GM18511 (cell line): Measurements from ENCODE around the gene RRAD.
A peak's percentile ranks its signal among the peaks of the same experiment; 100 is the strongest.
"Not testable (repeated sequence)": the region's sequence is repeated elsewhere in the genome, so short reads cannot be mapped to it uniquely, and the experiment has no call there.

Source experiments
- ATAC-seq: cut with Tn5 transposase; IDR thresholded peaks from one replicate; pipeline ENCODE4 v1.9.1; 2021; ENCODE audit warnings: mild to moderate bottlenecking, moderate library complexity; ENCODE audit not compliant: unreplicated experiment

Gene RRAD

GRCh38 chr16:66952430-66953110 is 27.2 kb upstream of the RRAD start:
- no peak for ATAC-seq

DNA sequence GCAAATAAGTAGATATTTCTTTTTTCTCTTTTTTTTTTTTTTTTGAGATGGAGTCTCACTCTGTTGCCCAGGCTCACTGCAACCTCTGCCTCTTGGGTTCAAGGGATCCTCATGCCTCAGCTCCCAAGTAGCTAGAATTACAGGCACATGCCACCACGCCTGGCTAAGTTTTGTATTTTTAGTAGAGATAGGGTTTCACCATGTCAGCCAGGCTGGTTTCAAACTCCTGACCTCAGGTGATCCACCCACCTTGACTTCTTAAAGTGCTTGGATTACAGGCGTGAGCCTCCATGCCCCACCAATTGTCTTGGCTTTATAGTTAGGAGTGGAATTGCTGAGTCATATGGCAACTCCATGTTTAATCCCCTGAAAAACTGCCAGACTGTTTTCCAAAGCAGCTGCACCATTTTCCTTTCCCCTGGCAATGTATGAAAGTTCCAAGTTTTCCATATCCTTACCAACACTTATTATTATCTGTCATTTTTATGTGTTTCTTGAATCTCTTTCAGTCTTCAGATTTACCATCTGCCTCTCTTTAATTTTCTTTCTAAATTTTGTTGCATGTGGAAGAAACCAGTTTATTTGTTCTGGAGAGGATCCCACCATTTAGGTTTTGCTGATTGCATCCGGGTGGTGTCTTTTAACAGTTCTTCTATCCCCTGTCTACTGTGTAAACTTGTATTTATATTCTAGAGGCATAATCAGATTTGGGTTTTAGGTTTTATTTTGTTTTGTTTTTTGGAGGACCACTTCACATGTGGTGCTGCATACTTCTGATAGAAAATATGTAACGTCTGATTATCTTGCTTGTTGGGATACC is 25.8 kb upstream of the RRAD start:
- ATAC-seq = no peak

DNA sequence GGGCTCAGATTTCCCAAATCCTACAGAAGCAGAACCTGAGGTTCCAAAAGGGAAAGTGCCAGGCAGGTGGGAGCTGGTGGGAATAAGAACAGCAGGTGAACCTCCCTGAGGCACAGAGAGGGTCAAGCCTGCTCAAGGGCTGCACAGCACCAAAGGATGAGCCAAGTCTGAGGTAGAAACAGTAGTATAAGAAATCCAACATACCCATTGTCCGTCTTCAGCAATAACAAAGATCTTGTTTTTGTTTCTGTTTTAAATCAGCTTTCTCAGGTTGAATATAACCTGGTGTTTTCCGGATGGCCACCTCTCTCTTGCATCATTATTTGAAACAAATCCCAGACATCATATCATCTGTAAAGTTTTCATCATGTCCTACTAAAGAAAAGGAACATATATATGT is 25.1 kb upstream of the RRAD start:
- no peak for ATAC-seq

- no peak for ATAC-seq
Observed at GRCh38 chr16:66949472-66949871, 24.1 kb upstream of the RRAD start.

GRCh38 chr16:66948837-66949225 is 23.5 kb upstream of the RRAD start:
- ATAC-seq = no peak

- peak; percentile 22 for ATAC-seq
Observed at GRCh38 chr16:66948134-66948836, 22.9 kb upstream of the RRAD start.

GRCh38 chr16:66947302-66948065 is 22.1 kb upstream of the RRAD start:
- peak; percentile 72 for ATAC-seq

- ATAC-seq = no peak
Observed at GRCh38 chr16:66946974-66947301, 21.6 kb upstream of the RRAD start.

GRCh38 chr16:66946541-66946940 is 21.2 kb upstream of the RRAD start:
- ATAC-seq = no peak

DNA sequence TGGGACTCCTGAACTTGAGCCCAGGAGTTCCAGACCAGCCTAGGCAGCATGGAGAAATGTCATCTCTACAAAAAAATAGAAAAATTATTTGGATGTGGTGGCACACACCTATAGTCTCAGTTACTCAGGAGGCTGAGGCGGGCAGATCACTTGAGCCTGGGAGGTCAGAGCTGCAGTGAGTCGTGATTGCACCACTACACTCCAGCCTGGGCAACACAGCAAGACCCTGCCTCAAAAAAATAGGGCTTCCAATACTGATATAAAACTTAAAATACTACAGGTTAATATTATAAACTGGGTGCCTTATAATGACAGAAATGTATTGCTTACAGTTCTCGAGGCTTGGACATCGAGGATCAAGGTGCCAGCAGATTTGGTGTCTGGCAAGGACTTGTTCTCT is 20.6 kb upstream of the RRAD start:
- ATAC-seq = no peak

DNA sequence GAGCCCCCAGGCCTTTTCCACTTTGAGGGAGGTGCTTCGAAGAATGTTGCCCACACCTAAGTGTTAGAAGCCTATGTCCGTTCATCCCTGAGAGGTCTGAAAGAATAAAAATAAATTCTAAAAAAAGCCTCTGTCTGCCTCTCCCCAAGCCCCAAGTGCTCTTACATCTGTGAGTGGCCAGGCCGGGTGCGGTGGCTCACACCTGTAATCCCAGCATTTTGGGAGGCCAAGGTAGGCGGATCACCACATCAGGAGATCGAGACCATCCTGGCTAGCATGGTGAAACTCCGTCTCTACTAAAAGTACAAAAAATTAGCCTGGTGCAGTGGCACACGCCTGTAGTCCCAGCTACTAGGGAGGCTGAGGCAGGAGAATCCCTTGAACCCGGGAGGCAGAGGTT is 19.6 kb upstream of the RRAD start:
- not testable (repeated sequence) for ATAC-seq

- no peak for ATAC-seq
Observed at GRCh38 chr16:66944054-66944441, 18.7 kb upstream of the RRAD start.

DNA sequence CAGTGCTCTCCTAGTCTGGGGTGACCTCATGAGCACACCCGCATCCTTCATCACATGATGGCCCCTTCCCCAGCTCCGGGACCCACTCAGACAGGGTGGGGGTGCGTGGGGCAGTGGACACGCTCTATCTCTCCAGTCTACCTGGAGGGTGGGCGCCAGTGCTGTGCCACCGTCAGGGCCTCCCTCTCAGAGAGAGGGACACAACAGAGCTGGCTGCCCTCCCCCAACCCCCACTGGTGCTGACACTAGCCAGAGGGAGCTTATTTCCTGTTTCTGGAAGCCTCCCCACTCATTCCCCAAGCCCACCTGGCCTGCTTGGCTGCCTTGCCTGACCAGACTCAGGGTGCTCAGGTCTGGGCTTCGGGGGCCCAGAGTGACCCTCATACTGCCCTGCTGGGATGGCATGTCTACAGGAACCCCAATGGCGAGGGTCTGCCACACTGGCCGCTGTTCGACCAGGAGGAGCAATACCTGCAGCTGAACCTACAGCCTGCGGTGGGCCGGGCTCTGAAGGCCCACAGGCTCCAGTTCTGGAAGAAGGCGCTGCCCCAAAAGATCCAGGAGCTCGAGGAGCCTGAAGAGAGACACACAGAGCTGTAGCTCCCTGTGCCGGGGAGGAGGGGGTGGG is 18.2 kb upstream of the RRAD start:
- ATAC-seq = no peak

GRCh38 chr16:66942981-66943380 is 17.6 kb upstream of the RRAD start:
- no peak for ATAC-seq

DNA sequence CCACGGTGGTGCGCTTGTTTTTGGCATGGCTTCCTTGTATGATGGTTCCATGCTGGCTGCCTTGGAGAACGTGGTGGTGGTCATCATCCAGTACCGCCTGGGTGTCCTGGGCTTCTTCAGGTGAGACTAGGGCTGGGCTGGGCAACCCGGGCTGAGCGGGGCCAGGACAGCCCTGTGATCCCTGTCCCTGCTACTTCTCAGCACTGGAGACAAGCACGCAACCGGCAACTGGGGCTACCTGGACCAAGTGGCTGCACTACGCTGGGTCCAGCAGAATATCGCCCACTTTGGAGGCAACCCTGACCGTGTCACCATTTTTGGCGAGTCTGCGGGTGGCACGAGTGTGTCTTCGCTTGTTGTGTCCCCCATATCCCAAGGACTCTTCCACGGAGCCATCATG is 14.9 kb upstream of the RRAD start:
- ATAC-seq = no peak

GRCh38 chr16:66939366-66939765 is 14.0 kb upstream of the RRAD start:
- no peak for ATAC-seq

DNA sequence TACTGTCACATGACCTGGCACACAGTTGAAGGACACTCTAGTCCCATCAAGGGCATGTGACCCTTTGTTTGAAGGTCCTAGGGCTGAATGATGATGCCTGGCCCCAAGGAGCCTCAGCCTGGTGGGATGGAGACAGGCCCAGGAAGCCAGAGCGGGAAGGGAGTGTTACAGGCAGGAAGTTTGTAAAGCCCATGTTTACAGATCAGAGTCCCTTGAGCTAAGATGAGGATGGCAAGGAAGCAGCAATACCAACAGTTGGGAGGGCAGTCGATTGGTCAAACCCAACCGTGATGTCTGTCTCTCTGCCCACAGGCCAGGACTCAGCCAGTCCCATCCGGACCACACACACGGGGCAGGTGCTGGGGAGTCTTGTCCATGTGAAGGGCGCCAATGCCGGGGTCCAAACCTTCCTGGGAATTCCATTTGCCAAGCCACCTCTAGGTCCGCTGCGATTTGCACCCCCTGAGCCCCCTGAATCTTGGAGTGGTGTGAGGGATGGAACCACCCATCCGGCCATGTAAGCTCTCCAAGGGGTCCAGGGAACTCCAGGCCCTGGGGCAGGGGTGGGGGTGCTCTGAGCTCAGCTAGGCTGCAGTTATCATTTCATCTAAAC is 12.5 kb upstream of the RRAD start:
- no peak for ATAC-seq

GRCh38 chr16:66936889-66937554 is 11.7 kb upstream of the RRAD start:
- ATAC-seq = no peak

- ATAC-seq = no peak
Observed at GRCh38 chr16:66936462-66936861, 11.1 kb upstream of the RRAD start.
